ENCODE data around the gene LRIG2. TPM values are rescaled to one million over a fixed set of nuclear protein-coding genes. Genes with fewer than 3 reads are reported as not detected.

The LRIG2 gene
- total and polyA plus RNA-seq, 2 of the 13 experiments (the other 11 are each of a cell fraction or from before 2014, with no cell fraction given) = 8.1 to 12.2 TPM

DNA sequence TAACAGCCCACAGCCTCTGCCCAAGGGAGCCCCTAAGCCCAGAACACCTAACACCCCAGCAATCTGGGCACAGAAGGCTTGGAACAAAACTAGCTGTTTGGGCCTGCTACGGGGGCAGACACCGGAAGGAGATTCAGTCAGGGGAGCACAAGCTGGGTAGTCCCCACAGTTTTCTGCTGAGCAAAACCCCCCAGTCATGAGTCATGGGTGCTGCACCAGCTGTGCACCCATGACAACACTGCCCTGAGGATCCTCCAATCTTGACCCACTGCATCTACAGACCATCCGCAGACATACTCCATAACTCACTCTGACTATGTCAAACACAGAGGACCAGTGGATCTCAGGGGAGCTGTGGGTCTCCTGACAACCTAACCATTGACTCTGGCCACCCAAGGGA, 105.1 kb downstream of the LRIG2 start (continued):
- TF ChIP-seq, protein P1, sequence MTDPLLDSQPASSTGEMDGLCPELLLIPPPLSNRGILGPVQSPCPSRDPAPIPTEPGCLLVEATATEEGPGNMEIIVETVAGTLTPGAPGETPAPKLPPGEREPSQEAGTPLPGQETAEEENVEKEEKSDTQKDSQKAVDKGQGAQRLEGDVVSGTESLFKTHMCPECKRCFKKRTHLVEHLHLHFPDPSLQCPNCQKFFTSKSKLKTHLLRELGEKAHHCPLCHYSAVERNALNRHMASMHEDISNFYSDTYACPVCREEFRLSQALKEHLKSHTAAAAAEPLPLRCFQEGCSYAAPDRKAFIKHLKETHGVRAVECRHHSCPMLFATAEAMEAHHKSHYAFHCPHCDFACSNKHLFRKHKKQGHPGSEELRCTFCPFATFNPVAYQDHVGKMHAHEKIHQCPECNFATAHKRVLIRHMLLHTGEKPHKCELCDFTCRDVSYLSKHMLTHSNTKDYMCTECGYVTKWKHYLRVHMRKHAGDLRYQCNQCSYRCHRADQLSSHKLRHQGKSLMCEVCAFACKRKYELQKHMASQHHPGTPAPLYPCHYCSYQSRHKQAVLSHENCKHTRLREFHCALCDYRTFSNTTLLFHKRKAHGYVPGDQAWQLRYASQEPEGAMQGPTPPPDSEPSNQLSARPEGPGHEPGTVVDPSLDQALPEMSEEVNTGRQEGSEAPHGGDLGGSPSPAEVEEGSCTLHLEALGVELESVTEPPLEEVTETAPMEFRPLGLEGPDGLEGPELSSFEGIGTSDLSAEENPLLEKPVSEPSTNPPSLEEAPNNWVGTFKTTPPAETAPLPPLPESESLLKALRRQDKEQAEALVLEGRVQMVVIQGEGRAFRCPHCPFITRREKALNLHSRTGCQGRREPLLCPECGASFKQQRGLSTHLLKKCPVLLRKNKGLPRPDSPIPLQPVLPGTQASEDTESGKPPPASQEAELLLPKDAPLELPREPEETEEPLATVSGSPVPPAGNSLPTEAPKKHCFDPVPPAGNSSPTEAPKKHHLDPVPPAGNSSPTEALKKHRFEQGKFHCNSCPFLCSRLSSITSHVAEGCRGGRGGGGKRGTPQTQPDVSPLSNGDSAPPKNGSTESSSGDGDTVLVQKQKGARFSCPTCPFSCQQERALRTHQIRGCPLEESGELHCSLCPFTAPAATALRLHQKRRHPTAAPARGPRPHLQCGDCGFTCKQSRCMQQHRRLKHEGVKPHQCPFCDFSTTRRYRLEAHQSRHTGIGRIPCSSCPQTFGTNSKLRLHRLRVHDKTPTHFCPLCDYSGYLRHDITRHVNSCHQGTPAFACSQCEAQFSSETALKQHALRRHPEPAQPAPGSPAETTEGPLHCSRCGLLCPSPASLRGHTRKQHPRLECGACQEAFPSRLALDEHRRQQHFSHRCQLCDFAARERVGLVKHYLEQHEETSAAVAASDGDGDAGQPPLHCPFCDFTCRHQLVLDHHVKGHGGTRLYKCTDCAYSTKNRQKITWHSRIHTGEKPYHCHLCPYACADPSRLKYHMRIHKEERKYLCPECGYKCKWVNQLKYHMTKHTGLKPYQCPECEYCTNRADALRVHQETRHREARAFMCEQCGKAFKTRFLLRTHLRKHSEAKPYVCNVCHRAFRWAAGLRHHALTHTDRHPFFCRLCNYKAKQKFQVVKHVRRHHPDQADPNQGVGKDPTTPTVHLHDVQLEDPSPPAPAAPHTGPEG (CRISPR knock-in tag; IDR thresholded peaks at IDR 0.05) = no peak
- TF ChIP-seq HOXA7 (CRISPR knock-in tag; IDR thresholded peaks at IDR 0.05) (no peak), SP140L (CRISPR knock-in tag; IDR thresholded peaks at IDR 0.05; ENCODE audit: borderline replicate concordance) (no peak), PLRG1 (conservative IDR thresholded peaks at IDR 0.05) (no peak), ZNF713 (CRISPR knock-in tag; IDR thresholded peaks at IDR 0.05) (no peak), HOXA3 (CRISPR knock-in tag; IDR thresholded peaks at IDR 0.05) (no peak), ZNF441 (CRISPR knock-in tag; IDR thresholded peaks at IDR 0.05; ENCODE audit: borderline replicate concordance) (no peak)

DNA sequence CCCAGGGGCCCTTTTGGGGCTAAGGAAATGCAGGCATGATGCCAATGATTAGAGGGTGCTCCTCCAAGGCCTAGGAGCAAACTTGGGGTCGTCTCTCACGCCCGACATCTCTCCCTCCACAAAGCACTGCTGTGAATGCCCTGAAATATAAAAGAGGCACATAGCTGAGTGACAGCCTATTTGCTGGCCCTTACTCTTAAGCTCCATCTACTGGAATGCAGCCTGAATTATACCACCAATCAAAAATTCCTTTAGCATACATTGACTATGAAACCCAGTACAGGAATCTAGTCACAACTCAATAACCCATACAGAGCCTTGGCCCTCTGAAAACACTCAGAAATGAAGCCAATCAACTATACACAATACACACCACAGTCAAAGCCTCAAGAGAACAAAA, 105.5 kb downstream of the LRIG2 start:
- no peak for DNase-seq (ENCODE audit: low spot score)
- FAIRE-seq = no peak
- POLR2A ChIA-PET = no interaction called here
- TF ChIP-seq, protein P2, sequence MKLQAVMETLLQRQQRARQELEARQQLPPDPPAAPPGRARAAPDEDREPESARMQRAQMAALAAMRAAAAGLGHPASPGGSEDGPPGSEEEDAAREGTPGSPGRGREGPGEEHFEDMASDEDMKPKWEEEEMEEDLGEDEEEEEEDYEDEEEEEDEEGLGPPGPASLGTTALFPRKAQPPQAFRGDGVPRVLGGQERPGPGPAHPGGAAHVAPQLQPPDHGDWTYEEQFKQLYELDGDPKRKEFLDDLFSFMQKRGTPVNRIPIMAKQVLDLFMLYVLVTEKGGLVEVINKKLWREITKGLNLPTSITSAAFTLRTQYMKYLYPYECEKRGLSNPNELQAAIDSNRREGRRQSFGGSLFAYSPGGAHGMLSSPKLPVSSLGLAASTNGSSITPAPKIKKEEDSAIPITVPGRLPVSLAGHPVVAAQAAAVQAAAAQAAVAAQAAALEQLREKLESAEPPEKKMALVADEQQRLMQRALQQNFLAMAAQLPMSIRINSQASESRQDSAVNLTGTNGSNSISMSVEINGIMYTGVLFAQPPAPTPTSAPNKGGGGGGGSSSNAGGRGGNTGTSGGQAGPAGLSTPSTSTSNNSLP (IDR thresholded peaks at IDR 0.05; ENCODE audit: low read depth, low read length) = peak; percentile 32; the same call in 1 of the 2 replicates
- no peak for TF ChIP-seq ZNF207 (IDR thresholded peaks at IDR 0.05; ENCODE audit: borderline replicate concordance)
- TF ChIP-seq, protein P3, sequence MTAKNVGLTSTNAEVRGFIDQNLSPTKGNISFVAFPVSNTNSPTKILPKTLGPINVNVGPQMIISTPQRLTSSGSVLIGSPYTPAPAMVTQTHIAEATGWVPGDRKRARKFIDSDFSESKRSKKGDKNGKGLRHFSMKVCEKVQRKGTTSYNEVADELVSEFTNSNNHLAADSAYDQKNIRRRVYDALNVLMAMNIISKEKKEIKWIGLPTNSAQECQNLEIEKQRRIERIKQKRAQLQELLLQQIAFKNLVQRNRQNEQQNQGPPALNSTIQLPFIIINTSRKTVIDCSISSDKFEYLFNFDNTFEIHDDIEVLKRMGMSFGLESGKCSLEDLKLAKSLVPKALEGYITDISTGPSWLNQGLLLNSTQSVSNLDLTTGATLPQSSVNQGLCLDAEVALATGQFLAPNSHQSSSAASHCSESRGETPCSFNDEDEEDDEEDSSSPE (CRISPR knock-in tag; IDR thresholded peaks at IDR 0.05) = no peak
- no peak for TF ChIP-seq ZNF782 (CRISPR knock-in tag; IDR thresholded peaks at IDR 0.05; ENCODE audit: borderline replicate concordance)
- TF ChIP-seq SMC3 (IDR thresholded peaks at IDR 0.05; ENCODE audit: low read length) = peak; percentile 21; the same call in 1 of the 2 replicates
- peak; percentile 49 for TF ChIP-seq STAG1 (CRISPR knock-in tag; IDR thresholded peaks at IDR 0.05)
- no peak for TF ChIP-seq ZNF629 (CRISPR knock-in tag; conservative IDR thresholded peaks at IDR 0.05)
- no peak for TF ChIP-seq HOXD1 (CRISPR knock-in tag; IDR thresholded peaks at IDR 0.05)

More for the DNA sequence above, 105.5 kb downstream of the LRIG2 start:
- CTCF ChIA-PET (ENCODE audit: low intra/inter-chr PET ratio, low total read pairs) = no interaction called here
- Histone ChIP-seq H3K9me3 (ENCODE audit: low read length) (no peaks in the 10 kb centered on the region), H3K4me3 (replicated peaks in 1 of 3; ENCODE audit: insufficient read depth in 1 of 3, low read depth in 2 of 3, low read length in 3 of 3) (no peak overlapping the region), H3K79me2 (ENCODE audit: insufficient read depth, low read length) (no peaks in the 10 kb centered on the region), H3K36me3 (replicated peaks in 1 of 2; ENCODE audit: control insufficient read depth in 1 of 2, insufficient read depth in 2 of 2, low read length in 2 of 2) (no peaks in the 10 kb centered on the region), H3K4me1 (ENCODE audit: insufficient read depth, low read length) (no peaks in the 10 kb centered on the region), H3K4me2 (ENCODE audit: low read depth, low read length) (no peak overlapping the region), H2AFZ (ENCODE audit: low read length) (no peak overlapping the region), H3K27me3 (ENCODE audit: control insufficient read depth in 1 of 2, insufficient read depth in 2 of 2, low read length in 2 of 2) (no peaks in the 10 kb centered on the region), H3K27ac (ENCODE audit: extremely low read length, insufficient read depth, low read length) (no peak overlapping the region), H3K9ac (ENCODE audit: insufficient read depth, low read depth, low read length) (no peak overlapping the region), H4K20me1 (ENCODE audit: insufficient read depth, low read length) (no peaks in the 10 kb centered on the region)
- WGBS (ENCODE audit: low lambda C conversion rate) = 25% methylated on average over 2 of the region's 3 CpGs
- in situ Hi-C loops (cut with HindIII; ENCODE audit: extremely low pct_ligation_motif_present, low pct_unique_long_range_greater_than_20kb) = no loop called here
- BruUV-seq (replicated peaks) = no TSS peak
- intact Hi-C loops (cut with micrococcal nuclease; ENCODE audit: unreplicated experiment) = loop anchor here (2.0 kb wide), 1 partner anchor 38 kb away; no protein-coding TSS in a partner anchor
- peak; percentile 65 for ATAC-seq

All from HepG2 (cell line).